Neutrophil (primary cell): ENCODE data around the gene RASAL1.

Experiments used
- H3K27ac ChIP-seq: fragments of 200-600 bp; sonication (generic); 2 replicates; pipeline ENCODE4 v1.5.1; 2016; ENCODE audit warnings: mild to moderate bottlenecking, moderate library complexity
- H3K27me3 ChIP-seq: fragments of 200-600 bp; sonication (generic); 2 replicates; pipeline ENCODE4 v1.6.0; 2016; ENCODE audit warnings: mild to moderate bottlenecking
- H3K36me3 ChIP-seq: fragments of 200-600 bp; sonication (generic); 2 replicates; pipeline ENCODE4 v1.5.1; 2017
- H3K4me1 ChIP-seq, 2 experiments: fragments of 200-600 bp in 1 of 2; sonication (generic) in 1 of 2; 1 replicate in 1 of 2; 2 replicates in 1 of 2; pipeline versions ENCODE4 v1.5.1 to v1.6.1; 2013 to 2016; ENCODE audit warnings: low read depth in 1 of 2, low read length in 1 of 2, mild to moderate bottlenecking in 1 of 2, moderate library complexity in 1 of 2; ENCODE audit not compliant: control insufficient read depth in 1 of 2, insufficient read depth in 1 of 2
- H3K4me3 ChIP-seq, 2 experiments: fragments of 200-600 bp in 1 of 2; sonication (generic) in 1 of 2; 1 replicate in 1 of 2; 2 replicates in 1 of 2; pipeline ENCODE4 v1.5.1; 2013 to 2016; ENCODE audit warnings: low read depth in 1 of 2, low read length in 1 of 2, mild to moderate bottlenecking in 1 of 2, moderate library complexity in 1 of 2
- H3K9me3 ChIP-seq: fragments of 200-600 bp; sonication (generic); 2 replicates; pipeline ENCODE4 v1.5.1; 2016
- CTCF ChIP-seq: fragments of 200-600 bp; sonication (generic); IDR thresholded peaks from 2 replicates; pipeline ENCODE4 v1.5.1; 2016; ENCODE audit warnings: antibody characterized with exemption

The RASAL1 gene

GRCh38 chr12:113056381-113056630 lies 79.3 kb downstream of the RASAL1 start:
- no peak for TF ChIP-seq CTCF
- Histone ChIP-seq H3K4me1 (no peaks in the 10 kb centered on the region), H3K27me3 (peaks cover 72% of the 10 kb centered on the region), H3K9me3 (no peaks in the 10 kb centered on the region), H3K36me3 (no peaks in the 10 kb centered on the region), H3K27ac (no peak overlapping the region), H3K4me3 (no peak overlapping the region)

GRCh38 chr12:113055594-113056380 lies 79.8 kb downstream of the RASAL1 start:
- H3K27ac ChIP-seq: no peak overlapping the region
- peaks cover 72% of the 10 kb centered on the region for H3K27me3 ChIP-seq
- H3K4me1 ChIP-seq: no peaks in the 10 kb centered on the region
- no peak overlapping the region for H3K4me3 ChIP-seq
- H3K36me3 ChIP-seq: no peaks in the 10 kb centered on the region
- H3K9me3 ChIP-seq: no peaks in the 10 kb centered on the region
- no peak for TF ChIP-seq CTCF

- H3K27me3 ChIP-seq: peaks cover 69% of the 10 kb centered on the region
- no peaks in the 10 kb centered on the region for H3K9me3 ChIP-seq
- TF ChIP-seq CTCF: no peak
- no peak overlapping the region for H3K4me3 ChIP-seq
- no peaks in the 10 kb centered on the region for H3K4me1 ChIP-seq
- no peak overlapping the region for H3K27ac ChIP-seq
- H3K36me3 ChIP-seq: no peaks in the 10 kb centered on the region
Observed at GRCh38 chr12:113054948-113055486, 80.5 kb downstream of the RASAL1 start.

- H3K36me3 ChIP-seq: no peaks in the 10 kb centered on the region
- no peaks in the 10 kb centered on the region for H3K4me1 ChIP-seq
- no peak overlapping the region for H3K27ac ChIP-seq
- H3K27me3 ChIP-seq: peaks cover 49% of the 10 kb centered on the region
- no peaks in the 10 kb centered on the region for H3K9me3 ChIP-seq
- no peak overlapping the region for H3K4me3 ChIP-seq
- TF ChIP-seq CTCF: no peak
Observed at GRCh38 chr12:113052326-113052725, 83.2 kb downstream of the RASAL1 start.

- Histone ChIP-seq H3K4me1 (no peaks in the 10 kb centered on the region), H3K27ac (no peak overlapping the region), H3K9me3 (no peaks in the 10 kb centered on the region), H3K4me3 (no peak overlapping the region), H3K36me3 (no peaks in the 10 kb centered on the region), H3K27me3 (peaks cover 47% of the 10 kb centered on the region)
- no peak for TF ChIP-seq CTCF
Observed at GRCh38 chr12:113051759-113052158, 83.8 kb downstream of the RASAL1 start.
